HepG2 (cell line): Measurements from ENCODE around the gene GDI1. TPM values are rescaled to one million over a fixed set of nuclear protein-coding genes. Genes with fewer than 3 reads are reported as not detected.
A peak's percentile ranks its signal among the peaks of the same experiment; 100 is the strongest.

ENCODE experiments used
- ATAC-seq: fragments of 200-7000 bp; cut with Tn5 transposase; 3 replicates; pipeline ENCODE4 v1.9.1; 2020; ENCODE audit warnings: mild to moderate bottlenecking, moderate library complexity
- BruUV-seq: library from RNA; stranded (reverse); fragments of 400-500 nt; replicated peaks from 2 replicates; lab custom pipeline; 2021; lab: Mats Ljungman, UMichigan
- CTCF ChIA-PET: fragments of 300-600 bp; formaldehyde crosslinking; extraction: SDS; loops from one replicate; lab custom pipeline; 2021; ENCODE audit warnings: low total read pairs, inconsistent platforms, low intra/inter-chr PET ratio; lab: Yijun Ruan, JAX
- POLR2A ChIA-PET: fragments of 350-600 bp; sonication (Branson Sonifier 250); formaldehyde crosslinking; loops from one replicate; lab custom pipeline; 2020; ENCODE audit warnings: antibody characterized with exemption, inconsistent platforms; lab: Yijun Ruan, JAX
- DNase-seq: peaks from one replicate; pipeline ENCODE4 v3.0.0-alpha.2; 2015; ENCODE audit warnings: low spot score
- FAIRE-seq: peaks from 3 replicates; lab custom pipeline; 2011; peaks lifted over from hg19 to GRCh38; lab: Jason Lieb, UNC
- H2AFZ ChIP-seq: one replicate; pipeline ENCODE4 v1.6.1; 2011; ENCODE audit warnings: low read length, inconsistent platforms
- H3K27ac ChIP-seq: fragments of 300-600 bp; 3 replicates; pipeline ENCODE4 v1.8.0; 2011; ENCODE audit warnings: mixed run types, mild to moderate bottlenecking, mixed read lengths, low read length, inconsistent platforms; ENCODE audit not compliant: insufficient read depth; ENCODE audit errors: extremely low read length
- H3K27me3 ChIP-seq, 2 experiments: fragments of 200-600 bp in 1 of 2; 2 replicates in 1 of 2; 3 replicates in 1 of 2; pipeline versions ENCODE4 v1.6.0 to v1.8.0; 2011; ENCODE audit warnings: low read length in 2 of 2, mild to moderate bottlenecking in 2 of 2, moderate library complexity in 2 of 2, inconsistent platforms in 1 of 2; ENCODE audit not compliant: insufficient read depth in 2 of 2, control insufficient read depth in 1 of 2
- H3K36me3 ChIP-seq, 2 experiments: fragments of 200-600 bp in 1 of 2; replicated peaks in 1 of 2; 2 replicates in 1 of 2; 3 replicates in 1 of 2; pipeline versions ENCODE4 v1.5.1 to v1.8.0; 2011; ENCODE audit warnings: low read length in 2 of 2, inconsistent platforms in 1 of 2; ENCODE audit not compliant: insufficient read depth in 2 of 2, control insufficient read depth in 1 of 2
- H3K4me1 ChIP-seq: 2 replicates; pipeline ENCODE4 v1.5.1; 2012; ENCODE audit warnings: low read length, inconsistent platforms; ENCODE audit not compliant: insufficient read depth
- H3K4me2 ChIP-seq: 2 replicates; pipeline ENCODE4 v1.6.0; 2011; ENCODE audit warnings: low read depth, low read length, inconsistent platforms
- H3K4me3 ChIP-seq, 3 experiments: fragments of 200-600 bp in 1 of 3; sonication (generic), shearing (Covaris generic) in 1 of 3; replicated peaks in 1 of 3; 2 replicates each; pipeline ENCODE4 v1.5.1; 2011 to 2016; ENCODE audit warnings: low read length in 3 of 3, inconsistent platforms in 2 of 3, low read depth in 2 of 3, mild to moderate bottlenecking in 2 of 3, control low read depth in 1 of 3, mixed read lengths in 1 of 3; ENCODE audit not compliant: insufficient read depth in 1 of 3
- H3K79me2 ChIP-seq: one replicate; pipeline ENCODE4 v1.6.1; 2011; ENCODE audit warnings: low read length, inconsistent platforms; ENCODE audit not compliant: insufficient read depth
- H3K9ac ChIP-seq: 2 replicates; pipeline ENCODE4 v1.6.0; 2011; ENCODE audit warnings: mild to moderate bottlenecking, low read depth, low read length, inconsistent platforms; ENCODE audit not compliant: insufficient read depth
- H3K9me3 ChIP-seq: 2 replicates; pipeline ENCODE4 v1.5.1; 2012; ENCODE audit warnings: mild to moderate bottlenecking, low read length
- H4K20me1 ChIP-seq: 2 replicates; pipeline ENCODE4 v1.6.0; 2011; ENCODE audit warnings: inconsistent platforms, mild to moderate bottlenecking, low read length, moderate library complexity; ENCODE audit not compliant: insufficient read depth
- ADNP ChIP-seq: sonication (generic); formaldehyde crosslinking; IDR thresholded peaks from 2 replicates; pipeline ENCODE4 v1.4.0; 2020; ENCODE audit warnings: missing genetic modification reagents
- ARID2 ChIP-seq: sonication (generic); formaldehyde crosslinking; IDR thresholded peaks from 2 replicates; pipeline ENCODE4 v1.8.1; 2022; ENCODE audit warnings: mild to moderate bottlenecking, missing genetic modification reagents, borderline replicate concordance
- CHCHD3 ChIP-seq: sonication (generic); formaldehyde crosslinking; IDR thresholded peaks from 2 replicates; pipeline ENCODE4 v1.8.0; 2022; ENCODE audit warnings: mild to moderate bottlenecking, missing genetic modification reagents, moderate library complexity
- KLF15 ChIP-seq: sonication (generic); formaldehyde crosslinking; IDR thresholded peaks from 2 replicates; pipeline ENCODE4 v1.8.1; 2023; ENCODE audit warnings: borderline replicate concordance, mild to moderate bottlenecking, inconsistent platforms, missing genetic modification reagents, mixed read lengths
- KMT2B ChIP-seq: IDR thresholded peaks from 2 replicates; pipeline ENCODE4 v1.6.1; 2016; ENCODE audit warnings: missing genetic modification reagents, missing compliant biosample characterization
- MLX ChIP-seq: IDR thresholded peaks from 2 replicates; pipeline ENCODE4 v1.6.1; 2016
- NKX3-1 ChIP-seq: sonication (generic); formaldehyde crosslinking; IDR thresholded peaks from 2 replicates; pipeline ENCODE4 v1.5.0; 2020; ENCODE audit warnings: missing genetic modification reagents
- PAF1 ChIP-seq: IDR thresholded peaks from 2 replicates; pipeline ENCODE4 v1.6.1; 2016; ENCODE audit warnings: missing genetic modification reagents, missing compliant biosample characterization
- RCOR2 ChIP-seq: IDR thresholded peaks from 2 replicates; pipeline ENCODE4 v1.6.1; 2016; ENCODE audit warnings: missing biosample characterization, missing genetic modification reagents
- SMC3 ChIP-seq: IDR thresholded peaks from 2 replicates; pipeline ENCODE4 v1.6.1; 2011; ENCODE audit warnings: low read length, improper control_type of control experiment
- ZZZ3 ChIP-seq: sonication (generic); formaldehyde crosslinking; IDR thresholded peaks from 2 replicates; pipeline ENCODE4 v1.4.0; 2020; ENCODE audit warnings: missing genetic modification reagents, mild to moderate bottlenecking, borderline replicate concordance
- WGBS: methylation state at CpG from one replicate; pipeline ENCODE4 v1.1.6; 2017; ENCODE audit warnings: low lambda C conversion rate; 5-methylcytosine and 5-hydroxymethylcytosine counted together
- in situ Hi-C: cut with HindIII; loops from 2 replicates; pipeline ENCODE4 v1.10.0; 2017; ENCODE audit warnings: low pct_unique_long_range_greater_than_20kb; ENCODE audit not compliant: extremely low pct_ligation_motif_present
- intact Hi-C: fragments of 100-400 bp; cut with micrococcal nuclease; formaldehyde crosslinking; loops from one replicate; pipeline ENCODE4 v1.10.0; 2022; ENCODE audit not compliant: unreplicated experiment
- polyA plus RNA-seq, 8 experiments: library from polyadenylated mRNA; depleted of rRNA in 3 of 8; stranded (reverse) in 7 of 8; unstranded in 1 of 8; fragments of >200 nt; fragmentation: Illumina TruSeq in 4 of 8; extraction: Trizol in 4 of 8; gene quantifications; 2 replicates each; pipeline versions ENCODE4 v1.2.1 to v1.2.3, GENCODE V29; 2011 to 2016; ENCODE audit warnings: low read depth in 4 of 8, missing spikeins in 1 of 8, mixed read lengths in 1 of 8; ENCODE audit not compliant: insufficient read depth in 1 of 8
- total RNA-seq, 5 experiments: library from RNA; depleted of rRNA; stranded (reverse); fragments of >200 nt; fragmentation: Illumina TruSeq; extraction: Trizol; gene quantifications; 2 replicates each; pipeline ENCODE4 v1.2.3, GENCODE V29; 2016; ENCODE audit warnings: low read depth in 1 of 5
- TF ChIP-seq, protein P1 (sequence below): sonication (generic); formaldehyde crosslinking; IDR thresholded peaks from 2 replicates; pipeline ENCODE4 v1.9.0; 2022; ENCODE audit warnings: missing genetic modification reagents, mild to moderate bottlenecking, borderline replicate concordance
- TF ChIP-seq, protein P2 (sequence below): IDR thresholded peaks from 2 replicates; pipeline ENCODE4 v1.6.1; 2018; ENCODE audit warnings: missing genetic modification reagents

The GDI1 gene
- total and polyA plus RNA-seq, 2 of the 13 experiments (the other 11 are each of a cell fraction or from before 2014, with no cell fraction given) = 17.4 to 105 TPM

GRCh38 chrX:154429711-154430110 is 7.2 kb upstream of the GDI1 start:
- H4K20me1 ChIP-seq = no peaks in the 10 kb centered on the region
- peak overlapping the region; percentile 74 for H3K4me2 ChIP-seq
- peak overlapping the region; percentile 70; the same call in 1 of the 2 replicates for H3K9ac ChIP-seq
- TF ChIP-seq MLX (CRISPR knock-in tag) (no peak), SMC3 (no peak), PAF1 (CRISPR knock-in tag) (no peak), ADNP (CRISPR knock-in tag) (no peak), ZZZ3 (CRISPR knock-in tag) (no peak), ARID2 (CRISPR knock-in tag) (no peak)
- no peaks in the 10 kb centered on the region; a peak in 2 of 5 replicates for H3K36me3 ChIP-seq
- ChIA-PET POLR2A (interaction anchor here (2.0 to 3.4 kb wide), 3 partner anchors 20 to 98 kb away, joined by 5 to 24 read pairs (median 7); partner anchors contain the start of genes DNASE1L1 and RPL10), CTCF (no interaction called here)
- peaks cover 33% of the 10 kb centered on the region for H3K4me1 ChIP-seq
- no peaks in the 10 kb centered on the region for H3K9me3 ChIP-seq
- no peaks in the 10 kb centered on the region for H3K27me3 ChIP-seq
- DNase-seq (no peak), FAIRE-seq (no peak), ATAC-seq (no peak)
- H2AFZ ChIP-seq = no peak overlapping the region
- in situ Hi-C loops (no loop called here), intact Hi-C loops (no loop called here)
- BruUV-seq = TSS peak; percentile 75
- WGBS = no CpG with 5 or more reads among the region's 2 CpGs
- no peak overlapping the region for H3K27ac ChIP-seq
- peak overlapping the region; percentile 64 to 74 (median 72); a peak in 3 of 6 replicates for H3K4me3 ChIP-seq
- H3K79me2 ChIP-seq = peaks cover 15% of the 10 kb centered on the region

DNA sequence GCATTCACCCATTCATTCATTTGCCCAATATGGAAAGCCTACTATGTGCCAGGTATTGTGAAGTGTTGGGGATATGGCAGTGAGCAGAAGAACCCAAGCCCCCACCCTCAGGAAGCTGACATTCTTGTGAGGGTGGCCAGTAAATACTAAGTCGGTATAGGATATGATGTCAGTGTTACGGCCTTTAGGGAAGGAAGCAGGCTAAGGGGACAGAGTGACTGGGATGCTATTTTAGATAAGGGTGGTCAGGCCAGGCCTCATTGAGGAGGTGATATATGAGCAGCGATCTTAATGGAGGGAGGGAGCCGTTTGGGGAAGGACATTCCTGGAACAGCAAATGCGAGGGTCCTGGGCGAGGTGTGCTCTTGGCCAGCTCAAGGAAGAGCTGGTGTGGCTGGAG is 6.5 kb upstream of the GDI1 start:
- no peak overlapping the region for H2AFZ ChIP-seq
- no peak overlapping the region for H3K27ac ChIP-seq
- ChIA-PET CTCF (no interaction called here), POLR2A (interaction anchor here (1.3 to 3.4 kb wide), 2 partner anchors 20 to 32 kb away, joined by 3 to 24 read pairs; partner anchors contain the start of genes RPL10 and TAFAZZIN)
- no peak for ATAC-seq
- H3K4me3 ChIP-seq = no peak overlapping the region
- peaks cover 33% of the 10 kb centered on the region for H3K4me1 ChIP-seq
- H3K4me2 ChIP-seq = peak overlapping the region; percentile 3; the same call in 1 of the 2 replicates
- H4K20me1 ChIP-seq = no peaks in the 10 kb centered on the region
- no peaks in the 10 kb centered on the region; a peak in 2 of 5 replicates for H3K36me3 ChIP-seq
- 86% methylated on average over 6 of the region's 6 CpGs for WGBS
- no peak for DNase-seq
- no peak overlapping the region for H3K9ac ChIP-seq
- in situ Hi-C loops (no loop called here), intact Hi-C loops (no loop called here)
- H3K79me2 ChIP-seq = peaks cover 15% of the 10 kb centered on the region
- FAIRE-seq = no peak
- H3K9me3 ChIP-seq = no peaks in the 10 kb centered on the region
- no peaks in the 10 kb centered on the region for H3K27me3 ChIP-seq
- no TSS peak for BruUV-seq
- TF ChIP-seq, protein P1, sequence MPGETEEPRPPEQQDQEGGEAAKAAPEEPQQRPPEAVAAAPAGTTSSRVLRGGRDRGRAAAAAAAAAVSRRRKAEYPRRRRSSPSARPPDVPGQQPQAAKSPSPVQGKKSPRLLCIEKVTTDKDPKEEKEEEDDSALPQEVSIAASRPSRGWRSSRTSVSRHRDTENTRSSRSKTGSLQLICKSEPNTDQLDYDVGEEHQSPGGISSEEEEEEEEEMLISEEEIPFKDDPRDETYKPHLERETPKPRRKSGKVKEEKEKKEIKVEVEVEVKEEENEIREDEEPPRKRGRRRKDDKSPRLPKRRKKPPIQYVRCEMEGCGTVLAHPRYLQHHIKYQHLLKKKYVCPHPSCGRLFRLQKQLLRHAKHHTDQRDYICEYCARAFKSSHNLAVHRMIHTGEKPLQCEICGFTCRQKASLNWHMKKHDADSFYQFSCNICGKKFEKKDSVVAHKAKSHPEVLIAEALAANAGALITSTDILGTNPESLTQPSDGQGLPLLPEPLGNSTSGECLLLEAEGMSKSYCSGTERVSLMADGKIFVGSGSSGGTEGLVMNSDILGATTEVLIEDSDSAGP = no peak
- TF ChIP-seq CHCHD3 (CRISPR knock-in tag) = no peak
- no peak for TF ChIP-seq RCOR2 (CRISPR knock-in tag)
- TF ChIP-seq, protein P2, sequence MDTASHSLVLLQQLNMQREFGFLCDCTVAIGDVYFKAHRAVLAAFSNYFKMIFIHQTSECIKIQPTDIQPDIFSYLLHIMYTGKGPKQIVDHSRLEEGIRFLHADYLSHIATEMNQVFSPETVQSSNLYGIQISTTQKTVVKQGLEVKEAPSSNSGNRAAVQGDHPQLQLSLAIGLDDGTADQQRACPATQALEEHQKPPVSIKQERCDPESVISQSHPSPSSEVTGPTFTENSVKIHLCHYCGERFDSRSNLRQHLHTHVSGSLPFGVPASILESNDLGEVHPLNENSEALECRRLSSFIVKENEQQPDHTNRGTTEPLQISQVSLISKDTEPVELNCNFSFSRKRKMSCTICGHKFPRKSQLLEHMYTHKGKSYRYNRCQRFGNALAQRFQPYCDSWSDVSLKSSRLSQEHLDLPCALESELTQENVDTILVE (CRISPR knock-in tag) = no peak
- no peak for TF ChIP-seq NKX3-1 (CRISPR knock-in tag)
- no peak for TF ChIP-seq KLF15 (CRISPR knock-in tag)
- no peak for TF ChIP-seq KMT2B (CRISPR knock-in tag)
